Spinal cord (tissue), 10 donors: ENCODE data around the gene TRIM40. TPM values are rescaled to one million over a fixed set of nuclear protein-coding genes. Genes with fewer than 3 reads are reported as not detected.

Experiments
- DNase-seq, 6 donors: peaks; one replicate each; pipeline versions ENCODE4 v3.0.0 to v3.0.0-alpha.2; 2013 to 2015; ENCODE audit warnings: low spot score in 6 of 6, low read depth in 4 of 6
- H3K27ac ChIP-seq: one replicate; pipeline ENCODE4 v1.5.1; 2013; ENCODE audit warnings: low read depth, low read length, control low read depth
- H3K27me3 ChIP-seq: one replicate; pipeline ENCODE4 v1.6.1; 2013; ENCODE audit warnings: low read length; ENCODE audit not compliant: control insufficient read depth, insufficient read depth
- H3K36me3 ChIP-seq: one replicate; pipeline ENCODE4 v1.6.1; 2013; ENCODE audit warnings: low read length; ENCODE audit not compliant: control insufficient read depth, insufficient read depth
- H3K4me1 ChIP-seq: one replicate; pipeline ENCODE4 v1.6.1; 2013; ENCODE audit warnings: low read length; ENCODE audit not compliant: control insufficient read depth, insufficient read depth
- H3K4me3 ChIP-seq: one replicate; pipeline ENCODE4 v1.5.1; 2013; ENCODE audit warnings: low read depth, low read length, control low read depth
- H3K9me3 ChIP-seq: one replicate; pipeline ENCODE4 v1.6.1; 2013; ENCODE audit warnings: low read length; ENCODE audit not compliant: control insufficient read depth, insufficient read depth
- WGBS: methylation state at CpG from one replicate; pipeline ENCODE4 v1.1.5; 2013; ENCODE audit warnings: missing lambda C conversion rate; ENCODE audit not compliant: insufficient coverage; 5-methylcytosine and 5-hydroxymethylcytosine counted together
- long read RNA-seq, 4 donors: transcript quantifications; one replicate each; lab custom pipeline, GENCODE V29; 2026
- polyA plus RNA-seq, 2 donors: library from polyadenylated mRNA; unstranded; fragments of 120-200 nt; gene quantifications; one replicate each; pipeline ENCODE4 v1.2.1, GENCODE V29; 2013; ENCODE audit not compliant: insufficient read length in 2 of 2
- total RNA-seq, 2 donors: library from RNA; depleted of rRNA in 1 of 2; stranded (reverse); fragments of 120-200 nt in 1 of 2; fragments of >200 nt in 1 of 2; gene quantifications; one replicate each; pipeline versions ENCODE4 v1.2.3 to v1.2.4, GENCODE V29; 2013 to 2014
- donor health status: healthy.

TRIM40 gene
- total RNA-seq (under 1 TPM in 1 of 2 donors, not detected in 1; 0.17 TPM), polyA plus RNA-seq (under 1 TPM in 1 of 2 donors, not detected in 1; 0.19 TPM)
- long read RNA-seq, donor 1 = 0 reads
- long read RNA-seq, donor 2, partial matches to known transcripts = 20 of 20 reads
- long read RNA-seq, donor 2, other reads (novel, unspliced or antisense) = 0 of 20 reads
- long read RNA-seq, donor 3 = 0 reads
- long read RNA-seq, donor 4 = 0 reads

- H3K9me3 ChIP-seq = no peaks in the 10 kb centered on the region
- H3K4me1 ChIP-seq = no peaks in the 10 kb centered on the region
- H3K27me3 ChIP-seq = peaks cover 21% of the 10 kb centered on the region
- no peaks in the 10 kb centered on the region for H3K36me3 ChIP-seq
- DNase-seq = no peak
- no CpG with 5 or more reads among the region's 4 CpGs for WGBS
- H3K4me3 ChIP-seq = no peak within 1 kb of the TSS
- H3K27ac ChIP-seq = no peak within 1 kb of the TSS
Measured at GRCh38 chr6:30135757-30136156, at the start of gene TRIM40. TSS of gene TRIM40 (plus strand) at chr6:30136140. CDS start at chr6:30137037, 897 bp downstream.

- no peaks in the 10 kb centered on the region for H3K4me1 ChIP-seq
- H3K9me3 ChIP-seq = no peaks in the 10 kb centered on the region
- no peaks in the 10 kb centered on the region for H3K36me3 ChIP-seq
- H3K27me3 ChIP-seq = peaks cover 13% of the 10 kb centered on the region
- 73% methylated on average over 2 of the region's 5 CpGs for WGBS
- H3K27ac ChIP-seq = no peak overlapping the region
- H3K4me3 ChIP-seq = no peak overlapping the region
- DNase-seq = no peak
Measured at GRCh38 chr6:30087876-30088275, 48.1 kb upstream of the TRIM40 start.

GRCh38 chr6:30091577-30092381 is 44.2 kb upstream of the TRIM40 start:
- no peaks in the 10 kb centered on the region for H3K36me3 ChIP-seq
- H3K4me1 ChIP-seq = peaks cover 4% of the 10 kb centered on the region
- no peak overlapping the region for H3K4me3 ChIP-seq
- 49% methylated on average over 11 of the region's 11 CpGs for WGBS
- H3K27me3 ChIP-seq = peaks cover 26% of the 10 kb centered on the region
- H3K27ac ChIP-seq = no peak overlapping the region
- no peaks in the 10 kb centered on the region for H3K9me3 ChIP-seq
- no peak for DNase-seq

- Histone ChIP-seq H3K9me3 (no peaks in the 10 kb centered on the region), H3K4me1 (peaks cover 4% of the 10 kb centered on the region), H3K4me3 (no peak overlapping the region), H3K27me3 (peaks cover 38% of the 10 kb centered on the region), H3K36me3 (no peaks in the 10 kb centered on the region), H3K27ac (no peak overlapping the region)
- WGBS = 79% methylated on average over 5 of the region's 6 CpGs
- DNase-seq = no peak
Measured at GRCh38 chr6:30092852-30093543, 42.9 kb upstream of the TRIM40 start.

- Histone ChIP-seq H3K4me3 (no peak overlapping the region), H3K27ac (no peak overlapping the region), H3K4me1 (peaks cover 4% of the 10 kb centered on the region), H3K27me3 (peaks cover 45% of the 10 kb centered on the region), H3K36me3 (no peaks in the 10 kb centered on the region), H3K9me3 (no peaks in the 10 kb centered on the region)
- no peak for DNase-seq
- WGBS = 55% methylated on average over 2 of the region's 5 CpGs
Measured at GRCh38 chr6:30093951-30094661, 41.8 kb upstream of the TRIM40 start.

- Histone ChIP-seq H3K9me3 (no peaks in the 10 kb centered on the region), H3K4me3 (no peak overlapping the region), H3K27ac (no peak overlapping the region), H3K4me1 (peaks cover 18% of the 10 kb centered on the region), H3K27me3 (peaks cover 66% of the 10 kb centered on the region), H3K36me3 (no peaks in the 10 kb centered on the region)
- no peak for DNase-seq
- WGBS = 20% methylated on average over 1 of the region's 1 CpG
Measured at GRCh38 chr6:30096829-30097228, 39.1 kb upstream of the TRIM40 start.

- no peak overlapping the region for H3K27ac ChIP-seq
- DNase-seq = no peak
- H3K4me1 ChIP-seq = peaks cover 28% of the 10 kb centered on the region
- no peak overlapping the region for H3K4me3 ChIP-seq
- no peaks in the 10 kb centered on the region for H3K9me3 ChIP-seq
- peaks cover 72% of the 10 kb centered on the region for H3K27me3 ChIP-seq
- 70% methylated on average over 3 of the region's 4 CpGs for WGBS
- no peaks in the 10 kb centered on the region for H3K36me3 ChIP-seq
Measured at GRCh38 chr6:30097902-30098768, 37.8 kb upstream of the TRIM40 start.

GRCh38 chr6:30100154-30100553 is 35.8 kb upstream of the TRIM40 start:
- H3K4me3 ChIP-seq = no peak overlapping the region
- H3K9me3 ChIP-seq = no peaks in the 10 kb centered on the region
- DNase-seq = no peak
- no peaks in the 10 kb centered on the region for H3K36me3 ChIP-seq
- peaks cover 86% of the 10 kb centered on the region for H3K27me3 ChIP-seq
- peaks cover 34% of the 10 kb centered on the region for H3K4me1 ChIP-seq
- H3K27ac ChIP-seq = no peak overlapping the region
- 8% methylated on average over 3 of the region's 8 CpGs for WGBS
